ENCODE data around the gene REST. TPM values are rescaled to one million over a fixed set of nuclear protein-coding genes. Genes with fewer than 3 reads are reported as not detected.
"Not testable (repeated sequence)": the region's sequence is repeated elsewhere in the genome, so short reads cannot be mapped to it uniquely, and the experiment has no call there.

REST gene
- total RNA-seq, 1 experiment from 2014 or later, result 38.8 TPM

GRCh38 chr4:56879996-56880395 lies 27.7 kb upstream of the REST start:
- Histone ChIP-seq H3K36me3 (ENCODE audit: control insufficient read depth, insufficient read depth, low read length) (no peaks in the 10 kb centered on the region), H3K4me3 (ENCODE audit: low read depth in 2 of 2, low read length in 2 of 2) (no peak overlapping the region), H3K27me3 (ENCODE audit: control insufficient read depth, insufficient read depth, low read length) (no peaks in the 10 kb centered on the region), H3K4me1 (ENCODE audit: control insufficient read depth, insufficient read depth, low read length) (no peaks in the 10 kb centered on the region), H3K9me3 (ENCODE audit: control insufficient read depth, insufficient read depth, low read depth, low read length) (no peaks in the 10 kb centered on the region), H3K27ac (ENCODE audit: low read length) (no peak overlapping the region)
- BruUV-seq (replicated peaks), result no TSS peak
- ATAC-seq, result no peak
- TF ChIP-seq SIN3A (IDR thresholded peaks at IDR 0.05; ENCODE audit: borderline replicate concordance, insufficient read depth, low read depth, low read length) (no peak), TCF7L2 (IDR thresholded peaks at IDR 0.05; ENCODE audit: low read depth, low read length) (no peak), CTCF (IDR thresholded peaks at IDR 0.05) (no peak), REST (IDR thresholded peaks at IDR 0.05; ENCODE audit: insufficient read depth in 1 of 2, low read depth in 2 of 2, low read length in 1 of 2) (no peak), POLR2AphosphoS5 (IDR thresholded peaks at IDR 0.05; ENCODE audit: low read depth, low read length) (no peak)
- intact Hi-C loops (cut with micrococcal nuclease; ENCODE audit: unreplicated experiment), result no loop called here
- POLR2A ChIA-PET, result no interaction called here
- CTCF ChIA-PET, result no interaction called here
- in situ Hi-C loops (cut with HindIII; ENCODE audit: low pct_unique_long_range_greater_than_20kb, low sequenced_read_pairs), result no loop called here
- DNase-seq (ENCODE audit: low read depth, low spot score), result no peak

DNA sequence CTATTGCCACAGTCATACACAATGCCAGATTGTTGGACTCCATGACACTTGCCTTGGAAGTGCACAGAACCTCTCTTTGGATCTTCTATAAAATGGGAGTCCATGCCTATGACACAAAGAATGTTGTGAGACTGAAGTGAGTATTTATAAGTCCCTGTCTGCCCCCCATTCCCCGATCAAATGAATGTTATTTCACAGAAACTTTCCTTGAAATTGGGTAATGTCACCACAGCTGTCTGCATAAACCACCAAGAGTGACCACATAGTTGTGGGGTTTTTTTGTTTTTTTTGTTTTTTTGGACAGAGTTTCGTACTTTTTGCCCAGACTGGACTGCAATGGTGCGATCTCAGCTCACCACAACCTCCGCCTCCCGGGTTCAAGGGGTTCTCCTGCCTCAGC lies 27.1 kb upstream of the REST start:
- TF ChIP-seq TCF7L2 (IDR thresholded peaks at IDR 0.05; ENCODE audit: low read depth, low read length) (no peak), SIN3A (IDR thresholded peaks at IDR 0.05; ENCODE audit: borderline replicate concordance, insufficient read depth, low read depth, low read length) (no peak), REST (IDR thresholded peaks at IDR 0.05; ENCODE audit: insufficient read depth in 1 of 2, low read depth in 2 of 2, low read length in 1 of 2) (no peak), CTCF (IDR thresholded peaks at IDR 0.05) (no peak), POLR2AphosphoS5 (IDR thresholded peaks at IDR 0.05; ENCODE audit: low read depth, low read length) (no peak)
- H3K4me1 ChIP-seq (ENCODE audit: control insufficient read depth, insufficient read depth, low read length), result no peaks in the 10 kb centered on the region
- ChIA-PET CTCF (no interaction called here), POLR2A (no interaction called here)
- no peak overlapping the region for H3K4me3 ChIP-seq (ENCODE audit: low read depth in 2 of 2, low read length in 2 of 2)
- no peak overlapping the region for H3K27ac ChIP-seq (ENCODE audit: low read length)
- intact Hi-C loops (cut with micrococcal nuclease; ENCODE audit: unreplicated experiment) (no loop called here), in situ Hi-C loops (cut with HindIII; ENCODE audit: low pct_unique_long_range_greater_than_20kb, low sequenced_read_pairs) (no loop called here)
- ATAC-seq (no peak), DNase-seq (ENCODE audit: low read depth, low spot score) (no peak)
- no peaks in the 10 kb centered on the region for H3K27me3 ChIP-seq (ENCODE audit: control insufficient read depth, insufficient read depth, low read length)
- BruUV-seq (replicated peaks), result no TSS peak
- no peaks in the 10 kb centered on the region for H3K36me3 ChIP-seq (ENCODE audit: control insufficient read depth, insufficient read depth, low read length)
- H3K9me3 ChIP-seq (ENCODE audit: control insufficient read depth, insufficient read depth, low read depth, low read length), result no peaks in the 10 kb centered on the region

- H3K4me1 ChIP-seq (ENCODE audit: control insufficient read depth, insufficient read depth, low read length); CTCF ChIA-PET; DNase-seq (ENCODE audit: low read depth, low spot score); H3K27me3 ChIP-seq (ENCODE audit: control insufficient read depth, insufficient read depth, low read length); H3K9me3 ChIP-seq (ENCODE audit: control insufficient read depth, insufficient read depth, low read depth, low read length); BruUV-seq (replicated peaks); in situ Hi-C loops (cut with HindIII; ENCODE audit: low pct_unique_long_range_greater_than_20kb, low sequenced_read_pairs); POLR2A ChIA-PET; ATAC-seq; H3K27ac ChIP-seq (ENCODE audit: low read length); H3K36me3 ChIP-seq (ENCODE audit: control insufficient read depth, insufficient read depth, low read length); H3K4me3 ChIP-seq (ENCODE audit: low read depth in 2 of 2, low read length in 2 of 2); intact Hi-C loops (cut with micrococcal nuclease; ENCODE audit: unreplicated experiment): not testable (repeated sequence)
These were observed 23.2 kb upstream of the REST start for GRCh38 chr4:56884511-56884910.

All from Panc1 (cell line).